Heart left ventricle (tissue), 16 donors: ENCODE measurements around the gene GNB1. TPM values are rescaled to one million over a fixed set of nuclear protein-coding genes. Genes with fewer than 3 reads are reported as not detected.

Source experiments
- ATAC-seq, 4 donors: fragments of 200-7000 bp; cut with Tn5 transposase; one replicate each; pipeline ENCODE4 v1.9.1; 2020 to 2022; ENCODE audit warnings: moderate library complexity in 4 of 4, mild to moderate bottlenecking in 3 of 4, moderate number of reproducible peaks in 1 of 4
- DNase-seq, 5 donors: peaks; one replicate each; pipeline ENCODE4 v3.0.0-alpha.2; 2020
- H3K27ac ChIP-seq, 12 donors: fragments of 200-600 bp; sonication (generic) in 4 of 12; one replicate each; pipeline versions ENCODE4 v1.5.0 to v1.8.0; 2016 to 2022; ENCODE audit warnings: mild to moderate bottlenecking in 2 of 12
- H3K27me3 ChIP-seq, 9 donors: fragments of 200-600 bp; sonication (generic) in 2 of 9; one replicate each; pipeline versions ENCODE4 v1.5.1 to v1.8.0; 2016 to 2022; ENCODE audit warnings: mild to moderate bottlenecking in 3 of 9
- H3K36me3 ChIP-seq, 9 donors: fragments of 200-600 bp; sonication (generic) in 2 of 9; one replicate each; pipeline versions ENCODE4 v1.5.0 to v1.8.0; 2018 to 2022; ENCODE audit warnings: mild to moderate bottlenecking in 2 of 9
- H3K4me1 ChIP-seq, 12 donors: fragments of 200-600 bp; sonication (generic) in 4 of 12; one replicate each; pipeline versions ENCODE4 v1.5.0 to v1.8.0; 2016 to 2022; ENCODE audit warnings: mild to moderate bottlenecking in 3 of 12
- H3K4me3 ChIP-seq, 12 donors: fragments of 200-600 bp; sonication (generic) in 4 of 12; one replicate each; pipeline versions ENCODE4 v1.5.0 to v1.8.0; 2017 to 2022; ENCODE audit warnings: mild to moderate bottlenecking in 9 of 12, moderate library complexity in 4 of 12
- H3K9me3 ChIP-seq, 12 donors: fragments of 200-600 bp; sonication (generic) in 4 of 12; one replicate each; pipeline versions ENCODE4 v1.5.0 to v1.8.0; 2016 to 2022; ENCODE audit warnings: mild to moderate bottlenecking in 1 of 12
- CTCF ChIP-seq, 12 donors: fragments of 200-600 bp; sonication (generic) in 4 of 12; IDR thresholded peaks; one replicate each; pipeline versions ENCODE4 v1.5.0 to v1.8.0; 2018 to 2022; ENCODE audit warnings: antibody characterized with exemption in 12 of 12, mild to moderate bottlenecking in 5 of 12
- POLR2A ChIP-seq, 2 donors: fragments of 450-650 bp; IDR thresholded peaks; one replicate each; pipeline ENCODE4 v1.6.1; 2017; ENCODE audit warnings: antibody characterized with exemption in 2 of 2, mild to moderate bottlenecking in 2 of 2, moderate library complexity in 2 of 2
- WGBS, 4 donors: extraction: QIAGEN DNeasy Blood & Tissue Kit in 2 of 4; methylation state at CpG; one replicate each; pipeline versions ENCODE4 v1.1.5 to v1.1.7; 2013 to 2018; 5-methylcytosine and 5-hydroxymethylcytosine counted together
- intact Hi-C, 10 donors: fragments of 100-400 bp; cut with DNase I; formaldehyde crosslinking; loops; one replicate each; pipeline versions ENCODE4 v1.11.1 to v1.14.2; 2022
- polyA plus RNA-seq, 2 donors: library from polyadenylated mRNA; stranded (reverse); fragments of 200-250 nt; gene quantifications; one replicate each; pipeline ENCODE4 v1.2.3, GENCODE V29; 2013
- total RNA-seq, 9 donors: library from RNA; depleted of rRNA in 2 of 9; stranded (reverse); fragments of >200 nt in 2 of 9; fragmentation: NEBNext Ultra II Directional in 3 of 9; extraction: Animal tissue kit (Norgen Biotek cat#: 25700) in 3 of 9; gene quantifications; one replicate each; pipeline versions ENCODE4 v1.1.0 to v1.2.4, GENCODE V29; 2016 to 2023
- donor health status: ischemic (EF 13 %, LVEDD 7.1; RV severe dilation, severe dysfunction).
- donor health status: healthy with polysubstance abuse.
- donor health status: DM: no; HTN: yes; CAD: no.
- donor health status: DM: no; HTN: no; CAD: no.
- donor health status: ischemic (EF 25% LVEDD 6.9; RV normal size, moderate dysfunction).
- donor health status: ischemic (EF 25% LVEDD 5.7; RV mildly dilated, moderate dysfunction).
- donor health status: healthy.
- donor health status: DM: yes; HTN: yes; CAD: no.
- donor health status: ischemic (EF 35%, LVEDD 5.7; RV mildly dilated, moderate dysfunction).
- donor health status: nonischemic (EF 11% LVEDD 7.7; RV severe dilation, severe dysfunction).
- donor health status: DM: yes; HTN: yes; CAD: no.
- donor health status: PGD.
- donor health status: ischemic (EF 29% LVEDD 5.4; RV normal size, mild dysfunction).
- donor health status: nonischemic (EF 23%, LVEDD 6.1; RV moderate dilation, normal function).

GNB1 gene
- total and polyA plus RNA-seq, 11 donors = 52.9 to 275 (median 172) TPM

- intact Hi-C loops = loop anchor here in 7 of 10 donors (2.0 to 10.0 kb wide), 5 partner anchors 112 to 128 kb away; partner anchors contain the start of gene GNB1 (in 3 of the 7)
- Histone ChIP-seq H3K9me3 (no peaks in the 10 kb centered on the region), H3K36me3 (peaks cover 0 to under 1% (median 0%) of the 10 kb centered on the region in 9 donors), H3K4me3 (peak overlapping the region in 10 of 12 donors; percentile 75 to 92 (median 84)), H3K4me1 (peaks cover 10 to 91% (median 69%) of the 10 kb centered on the region in 12 donors), H3K27ac (peak overlapping the region in 10 of 12 donors; percentile 74 to 96 (median 92)), H3K27me3 (no peaks in the 10 kb centered on the region)
- no peak for DNase-seq
- no peak for TF ChIP-seq POLR2A (IDR thresholded peaks at IDR 0.05)
- no peak for TF ChIP-seq CTCF (IDR thresholded peaks at IDR 0.05)
- no peak for ATAC-seq
- WGBS, 4 donors = 76 to 88% (median 79%) methylated on average over 11 of the region's 11 CpGs
Measured at GRCh38 chr1:1779320-1779675, 111.6 kb downstream of the GNB1 start.

GRCh38 chr1:1778663-1779319, 112.1 kb downstream of the GNB1 start:
- peak in 3 of 4 donors; percentile 29 to 48 (median 34) for ATAC-seq
- H3K4me3 ChIP-seq = peak overlapping the region; percentile 27 to 92 (median 82)
- H3K27ac ChIP-seq = peak overlapping the region in 11 of 12 donors; percentile 74 to 96 (median 92)
- intact Hi-C loops = loop anchor here in 7 of 10 donors (2.0 to 10.0 kb wide), 5 partner anchors 112 to 129 kb away; partner anchors contain the start of gene GNB1 (in 3 of the 7)
- no peak for TF ChIP-seq POLR2A (IDR thresholded peaks at IDR 0.05)
- TF ChIP-seq CTCF (IDR thresholded peaks at IDR 0.05) = peak in 1 of 12 donors; percentile 17
- H3K36me3 ChIP-seq = no peaks in the 10 kb centered on the region
- DNase-seq = peak; percentile 72 to 91 (median 79)
- 3 to 5% (median 4%) methylated on average over 14 to 68 of the region's 68 CpGs for WGBS, 4 donors
- H3K4me1 ChIP-seq = peaks cover 10 to 89% (median 69%) of the 10 kb centered on the region in 12 donors
- H3K9me3 ChIP-seq = no peaks in the 10 kb centered on the region
- H3K27me3 ChIP-seq = no peaks in the 10 kb centered on the region

- H3K27me3 ChIP-seq = no peaks in the 10 kb centered on the region
Measured at GRCh38 chr1:1777950-1778662, 112.8 kb downstream of the GNB1 start, which contains the start of gene NADK. Gene NADK (minus strand): TSS chr1:1778470. CDS start chr1:1765406, 13,064 bp downstream.

More at GRCh38 chr1:1777950-1778662, 112.8 kb downstream of the GNB1 start, which contains the start of gene NADK:
- Histone ChIP-seq H3K27ac (peak within 1 kb of the TSS; percentile 87 to 97 (median 94)), H3K4me1 (peaks cover 7 to 82% (median 65%) of the 10 kb centered on the region in 12 donors), H3K4me3 (peak within 1 kb of the TSS; percentile 71 to 92 (median 82)), H3K36me3 (peaks cover 0 to 1% (median 0%) of the 10 kb centered on the region in 9 donors), H3K9me3 (no peaks in the 10 kb centered on the region)
- peak; percentile 19 to 62 (median 42) for ATAC-seq
- DNase-seq = peak; percentile 61 to 85 (median 68)
- peak in 1 of 12 donors; percentile 20 for TF ChIP-seq CTCF (IDR thresholded peaks at IDR 0.05)
- peak in 1 of 2 donors; percentile 40 for TF ChIP-seq POLR2A (IDR thresholded peaks at IDR 0.05)
- WGBS, 4 donors = 0 to 1% (median 0%) methylated on average over 11 to 99 of the region's 99 CpGs
- intact Hi-C loops = loop anchor here in 7 of 10 donors (2.0 to 10.0 kb wide), 5 partner anchors 113 to 129 kb away; partner anchors contain the start of gene GNB1 (in 3 of the 7)
